Measurements from ENCODE around the gene PLA2G10.
"Not testable (repeated sequence)": the region's sequence is repeated elsewhere in the genome, so short reads cannot be mapped to it uniquely, and the experiment has no call there.

- not testable (repeated sequence) for TF ChIP-seq POLR2A, POLR2AphosphoS5 (IDR thresholded peaks at IDR 0.05)
- TF ChIP-seq, protein P1, sequence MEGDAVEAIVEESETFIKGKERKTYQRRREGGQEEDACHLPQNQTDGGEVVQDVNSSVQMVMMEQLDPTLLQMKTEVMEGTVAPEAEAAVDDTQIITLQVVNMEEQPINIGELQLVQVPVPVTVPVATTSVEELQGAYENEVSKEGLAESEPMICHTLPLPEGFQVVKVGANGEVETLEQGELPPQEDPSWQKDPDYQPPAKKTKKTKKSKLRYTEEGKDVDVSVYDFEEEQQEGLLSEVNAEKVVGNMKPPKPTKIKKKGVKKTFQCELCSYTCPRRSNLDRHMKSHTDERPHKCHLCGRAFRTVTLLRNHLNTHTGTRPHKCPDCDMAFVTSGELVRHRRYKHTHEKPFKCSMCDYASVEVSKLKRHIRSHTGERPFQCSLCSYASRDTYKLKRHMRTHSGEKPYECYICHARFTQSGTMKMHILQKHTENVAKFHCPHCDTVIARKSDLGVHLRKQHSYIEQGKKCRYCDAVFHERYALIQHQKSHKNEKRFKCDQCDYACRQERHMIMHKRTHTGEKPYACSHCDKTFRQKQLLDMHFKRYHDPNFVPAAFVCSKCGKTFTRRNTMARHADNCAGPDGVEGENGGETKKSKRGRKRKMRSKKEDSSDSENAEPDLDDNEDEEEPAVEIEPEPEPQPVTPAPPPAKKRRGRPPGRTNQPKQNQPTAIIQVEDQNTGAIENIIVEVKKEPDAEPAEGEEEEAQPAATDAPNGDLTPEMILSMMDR (IDR thresholded peaks at IDR 0.05): not testable (repeated sequence)
Observed at GRCh38 chr16:14636179-14636950, 57.7 kb downstream of the PLA2G10 start.
